Glomerular visceral epithelial cell (primary cell): Measurements from ENCODE around the gene CDH22.
A peak's percentile ranks its signal among the peaks of the same experiment; 100 is the strongest.

ENCODE experiments used
- DNase-seq: peaks from one replicate; pipeline ENCODE4 v3.0.0-alpha.2; 2016; ENCODE audit errors: extremely low spot score

CDH22 gene

DNA sequence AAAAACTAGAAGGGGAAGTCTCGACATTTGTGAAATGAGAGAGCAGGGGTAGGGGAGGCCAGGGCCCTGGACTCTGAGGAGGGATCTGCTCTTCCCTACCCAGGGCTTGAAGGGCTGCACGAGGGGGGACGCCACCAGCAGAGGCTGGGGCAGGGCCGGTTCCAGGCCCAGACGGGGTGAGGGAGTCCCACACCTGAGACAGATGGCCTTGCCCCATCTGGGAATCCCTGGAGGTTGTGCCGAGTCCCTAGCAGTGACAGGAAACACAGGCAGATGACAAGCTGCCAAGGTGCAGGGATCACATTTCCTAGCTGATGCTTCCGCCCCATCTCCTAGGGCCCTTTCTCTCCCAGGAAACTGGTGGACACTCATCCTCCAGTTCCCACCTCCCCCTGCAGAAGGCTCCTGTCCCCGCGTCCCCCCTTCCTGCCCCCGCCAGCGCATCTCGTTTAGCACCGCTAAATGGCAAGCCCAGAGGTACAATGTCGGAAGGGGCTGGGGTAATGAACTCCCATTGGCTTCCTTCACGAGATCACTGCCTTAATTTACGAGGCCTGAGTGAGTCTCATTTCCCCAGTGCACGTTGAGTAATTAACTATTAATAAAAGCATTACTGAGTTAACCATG lies 35.2 kb upstream of the CDH22 start:
- no peak for DNase-seq

DNA sequence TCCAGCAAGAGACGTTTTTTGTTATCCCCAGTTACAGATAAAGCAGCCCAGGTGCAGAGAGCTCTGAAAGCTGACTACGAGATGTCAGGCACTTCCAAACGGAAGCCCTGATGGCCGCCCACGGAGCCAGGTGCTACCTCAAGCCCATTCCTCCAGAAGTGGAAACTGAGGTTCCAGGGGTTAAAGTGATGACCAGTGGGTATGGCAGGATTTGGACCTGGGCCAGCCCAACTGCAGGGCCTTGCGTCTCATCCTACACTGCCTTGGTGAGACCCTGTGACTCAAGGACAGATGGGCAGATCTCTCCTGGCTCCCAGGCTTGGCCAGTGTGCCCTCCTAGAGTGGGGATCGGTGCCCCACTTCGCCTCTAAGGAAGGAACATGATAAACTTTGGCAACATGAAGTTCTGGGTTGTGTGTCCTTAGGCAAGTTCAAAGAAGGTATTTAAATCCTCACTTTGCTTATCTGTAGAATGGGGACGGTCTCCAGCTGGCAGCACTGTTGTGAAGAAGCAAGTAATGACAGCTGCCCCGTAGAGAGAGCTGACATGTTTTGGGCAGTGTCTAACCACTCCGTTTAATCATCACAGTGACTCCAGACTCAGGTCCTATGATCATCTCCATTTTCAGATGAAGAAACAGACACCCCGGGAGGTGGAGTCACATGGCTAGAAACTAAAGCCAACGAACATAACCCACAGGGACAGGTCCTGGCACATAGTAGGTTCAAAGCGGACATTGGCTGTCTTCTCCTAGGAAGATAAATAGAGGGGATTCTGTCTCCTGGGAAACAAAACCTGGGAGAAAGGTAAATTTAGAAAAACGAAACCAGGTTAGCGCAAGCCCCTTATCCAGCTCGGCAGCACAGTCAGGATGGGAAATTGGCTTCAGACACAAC lies 34.4 kb upstream of the CDH22 start:
- no peak for DNase-seq

DNA sequence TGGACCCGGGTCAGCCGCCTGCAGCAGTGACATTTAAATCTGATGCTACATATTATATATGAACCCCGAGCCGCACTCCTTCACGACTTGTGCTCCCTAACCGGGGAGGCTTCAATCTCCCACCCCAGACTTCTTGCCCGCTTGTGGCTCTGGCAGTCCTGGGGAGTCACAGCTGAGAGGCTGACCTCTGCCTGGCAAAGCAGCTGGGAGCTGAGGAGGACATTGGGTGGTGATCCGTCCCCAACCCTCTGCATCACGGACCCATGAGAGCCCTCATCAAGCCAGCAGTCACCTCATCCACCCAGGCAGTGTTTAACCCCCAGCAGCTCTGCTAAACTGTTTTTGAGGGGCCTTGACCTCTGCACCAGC lies 33.7 kb upstream of the CDH22 start:
- DNase-seq, result no peak

DNA sequence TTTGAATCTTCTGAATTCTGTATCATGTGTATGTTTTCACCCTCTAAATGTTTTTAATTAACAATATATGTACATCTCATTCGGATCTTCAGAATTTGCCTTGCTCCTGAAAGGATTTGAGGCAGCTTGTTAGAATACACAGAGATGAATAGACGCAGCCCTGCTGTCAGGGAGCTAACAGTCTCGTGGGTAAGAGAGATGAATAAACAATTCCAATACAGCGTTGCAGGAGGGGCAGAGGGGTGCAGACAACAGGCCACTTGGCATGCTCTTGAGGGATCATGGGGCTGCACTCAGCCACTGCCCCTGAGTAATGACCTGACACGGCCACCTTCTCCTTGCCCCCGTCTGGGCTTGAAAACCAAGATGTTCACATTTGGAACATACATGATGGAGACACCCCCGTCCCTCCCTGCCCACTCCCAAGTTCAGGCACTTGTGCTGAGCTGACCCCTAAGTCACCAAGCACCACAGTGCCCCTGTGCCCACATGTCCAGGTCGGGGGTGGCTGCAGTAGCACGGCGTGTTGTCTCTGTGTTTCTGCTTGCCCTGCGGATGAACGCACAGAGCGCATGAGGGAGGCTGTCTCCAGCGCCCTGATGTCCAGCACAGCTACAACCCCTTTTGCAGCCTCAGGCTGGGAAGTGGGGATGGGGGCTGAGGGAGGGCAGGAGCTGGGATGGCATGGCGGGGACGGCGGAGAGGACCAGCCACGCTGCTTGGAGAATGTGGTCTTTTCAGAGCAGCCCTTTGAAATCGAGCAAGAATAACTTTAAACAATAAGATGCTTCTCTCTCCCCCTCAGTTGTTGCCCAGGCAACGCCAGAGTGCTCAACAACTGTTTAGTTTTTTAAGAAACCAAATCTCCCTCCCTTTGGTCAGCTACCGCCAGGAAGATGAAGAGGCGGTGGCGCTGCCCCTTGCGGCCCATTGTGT lies 33.0 kb upstream of the CDH22 start:
- no peak for DNase-seq

DNA sequence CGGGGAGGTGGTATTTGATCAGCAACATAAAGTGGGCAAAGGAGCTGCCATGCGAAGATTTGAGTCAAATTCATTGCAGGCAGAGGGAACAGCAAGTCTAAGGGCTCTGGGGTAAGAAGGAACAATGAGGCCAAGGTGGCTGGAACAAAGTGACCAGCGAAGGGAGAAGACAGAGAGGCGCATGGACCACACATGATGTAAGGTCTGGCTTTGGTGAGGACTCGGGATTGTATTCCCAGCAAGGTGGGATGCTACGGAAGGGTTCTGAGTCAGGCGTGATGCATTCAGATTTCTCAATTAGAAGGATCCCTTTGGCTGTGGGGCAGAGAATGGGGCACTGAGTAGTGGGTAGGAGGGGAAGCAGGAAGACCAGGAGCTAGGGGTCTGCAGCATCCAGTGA lies 30.7 kb upstream of the CDH22 start:
- DNase-seq, result no peak

DNA sequence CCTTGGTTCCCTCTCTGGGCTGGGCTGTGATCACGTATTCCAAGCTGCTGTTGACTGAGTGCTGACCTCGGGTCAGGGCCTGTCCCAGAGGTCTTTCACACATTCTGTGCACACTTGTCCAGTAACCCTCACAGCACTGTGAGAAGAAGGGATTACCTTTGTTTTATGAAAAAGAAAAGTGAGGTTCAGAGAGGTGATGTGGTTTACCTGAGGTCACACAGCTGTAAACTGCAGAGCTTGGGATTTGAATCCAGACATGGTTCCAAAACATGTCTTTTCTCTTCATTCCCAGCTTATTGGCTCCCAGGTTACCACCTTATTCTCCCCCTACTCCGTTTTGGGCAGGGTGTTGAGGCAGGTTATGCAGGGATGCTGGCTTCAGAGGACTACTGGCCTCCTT lies 28.4 kb upstream of the CDH22 start:
- DNase-seq, result no peak

DNA sequence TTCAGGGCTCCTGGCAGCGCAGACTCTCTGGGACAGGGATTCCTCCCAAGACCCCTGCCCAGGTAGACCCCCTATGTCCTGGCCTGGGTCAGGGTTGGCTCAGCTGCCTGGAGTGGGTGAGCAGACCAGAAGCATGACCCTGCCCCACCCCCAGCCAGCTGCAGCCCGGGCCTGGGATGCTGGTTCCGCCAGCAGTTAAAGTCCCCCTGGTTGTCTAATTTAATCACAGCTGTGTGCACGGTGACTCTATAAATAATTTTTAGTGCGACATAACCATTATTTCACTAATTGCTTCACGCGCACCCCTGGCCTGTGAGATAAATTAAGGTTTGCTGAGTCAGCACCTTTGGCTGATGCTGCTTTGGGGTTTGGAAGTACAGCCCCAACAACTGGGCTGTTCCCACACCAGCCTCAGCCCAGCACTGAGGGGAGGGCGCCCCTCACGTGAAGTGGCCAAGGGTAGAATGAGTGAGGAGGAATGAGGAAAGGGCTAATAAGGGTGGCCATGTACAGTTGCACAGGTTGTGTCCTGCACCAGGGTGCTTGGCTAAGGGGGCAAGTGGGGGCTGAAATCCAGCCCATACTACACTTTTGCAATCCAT lies 26.1 kb upstream of the CDH22 start:
- no peak for DNase-seq

DNA sequence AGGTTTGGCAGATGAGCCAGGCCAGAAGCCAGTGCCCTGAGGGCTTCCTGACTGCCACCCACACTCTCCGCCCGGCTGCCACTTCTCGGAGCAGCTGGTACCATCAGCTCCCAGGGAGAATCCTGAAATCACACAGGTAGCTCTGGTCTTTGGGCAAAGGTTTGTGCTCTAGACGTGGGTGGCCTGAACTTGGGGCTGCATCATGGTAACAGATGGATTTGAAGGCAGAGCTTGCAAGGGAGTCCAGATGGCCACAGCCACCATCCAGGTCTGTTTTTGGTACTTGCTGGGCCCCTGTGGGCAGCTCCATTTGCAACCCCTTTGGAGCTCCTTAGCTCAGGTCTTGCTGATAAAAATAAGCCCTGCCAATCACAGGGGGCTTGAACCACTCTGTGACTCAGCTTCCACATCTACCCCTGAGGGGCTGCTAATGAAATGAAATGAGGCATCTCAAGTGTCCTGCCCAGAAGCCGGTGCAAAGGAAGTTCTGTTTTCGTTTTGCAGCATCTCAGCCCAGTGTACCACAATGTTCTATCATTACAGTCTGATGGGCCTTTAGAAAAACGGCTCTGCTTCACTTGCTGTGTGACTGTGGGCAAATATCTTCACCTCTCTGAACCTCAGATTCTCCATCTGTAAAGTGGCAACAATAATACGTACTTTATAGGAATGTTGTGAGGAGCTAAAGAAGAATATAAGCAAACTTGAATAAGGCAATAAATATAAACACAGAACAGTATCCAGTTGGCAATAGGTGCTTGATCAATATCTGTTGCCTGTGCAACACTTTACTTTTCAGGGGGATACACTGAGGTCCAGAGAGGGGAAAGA lies 25.1 kb upstream of the CDH22 start:
- DNase-seq, result no peak

DNA sequence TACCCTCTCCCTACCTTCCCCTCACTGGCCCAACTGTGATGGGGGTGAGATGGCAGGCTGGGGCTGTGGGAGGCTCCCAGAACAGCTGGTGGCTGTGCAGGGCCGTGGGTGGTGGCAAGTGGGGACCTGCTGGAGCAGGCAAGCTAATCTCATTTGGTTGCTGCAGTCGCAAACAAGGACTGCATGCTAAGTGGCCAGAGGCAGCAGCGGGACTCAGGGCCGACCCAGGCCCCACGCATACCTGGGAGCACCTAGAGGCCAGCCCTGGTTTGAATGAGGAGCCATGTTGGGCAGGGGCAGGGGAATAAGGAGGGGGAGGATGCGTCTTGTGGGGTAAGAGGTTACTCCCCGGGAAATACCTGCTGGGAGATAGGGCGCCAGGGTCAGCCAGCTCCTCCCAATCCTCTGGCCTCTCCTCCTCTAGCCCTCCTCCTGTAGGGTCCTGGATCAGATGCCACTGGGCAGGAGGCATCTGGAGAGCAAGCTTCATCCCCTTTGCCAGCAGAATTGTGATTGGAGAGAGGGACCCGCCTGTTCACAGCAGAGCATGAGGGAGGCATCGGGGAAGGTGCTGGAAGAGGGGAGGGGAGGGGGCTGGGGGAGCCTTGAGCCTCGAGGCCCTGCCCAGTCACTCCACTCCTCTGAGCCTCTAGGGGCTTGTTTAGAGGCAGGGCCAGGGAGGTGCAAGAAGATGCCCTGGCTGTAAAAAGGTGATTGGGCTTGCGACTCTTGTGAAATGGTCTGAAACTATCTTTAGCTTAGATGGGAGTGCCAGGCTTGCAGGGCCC lies 24.3 kb upstream of the CDH22 start:
- DNase-seq, result no peak

DNA sequence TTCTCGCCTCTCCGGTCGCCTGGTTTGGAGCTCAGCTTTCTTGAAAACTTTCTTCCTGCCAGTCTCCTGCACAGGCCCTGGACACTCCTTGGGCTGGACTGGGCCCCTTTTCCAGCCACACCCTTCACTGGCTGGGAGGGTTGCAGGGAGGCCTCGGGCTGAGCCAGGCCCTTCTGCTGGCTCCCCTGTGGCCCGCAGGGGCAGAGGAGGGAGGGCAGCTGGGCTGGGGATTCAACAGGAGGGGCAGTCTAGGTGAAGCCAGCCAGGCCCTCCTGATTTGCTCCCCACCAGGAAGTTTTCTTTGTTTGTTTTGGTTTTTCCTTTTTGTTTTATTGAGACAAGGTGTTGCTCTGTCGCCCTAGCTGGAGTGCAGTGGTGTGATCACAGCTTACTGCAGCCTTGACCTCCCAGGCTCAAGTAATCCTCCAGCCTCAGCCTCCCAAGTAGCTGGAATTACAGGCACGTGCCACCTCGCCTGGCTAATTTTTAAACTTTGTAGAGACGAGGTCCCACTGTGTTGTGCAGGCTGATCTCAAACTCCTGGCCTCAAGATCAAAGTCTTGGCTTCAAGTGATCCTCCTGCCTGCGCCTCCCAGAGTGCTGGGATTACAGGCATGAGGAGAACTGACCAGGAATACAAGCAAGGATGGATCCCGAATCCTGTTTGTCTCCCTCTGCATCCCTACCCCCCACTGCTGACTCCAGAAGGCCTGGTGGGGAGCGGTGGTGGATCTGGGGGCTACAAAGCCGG lies 23.5 kb upstream of the CDH22 start:
- no peak for DNase-seq

DNA sequence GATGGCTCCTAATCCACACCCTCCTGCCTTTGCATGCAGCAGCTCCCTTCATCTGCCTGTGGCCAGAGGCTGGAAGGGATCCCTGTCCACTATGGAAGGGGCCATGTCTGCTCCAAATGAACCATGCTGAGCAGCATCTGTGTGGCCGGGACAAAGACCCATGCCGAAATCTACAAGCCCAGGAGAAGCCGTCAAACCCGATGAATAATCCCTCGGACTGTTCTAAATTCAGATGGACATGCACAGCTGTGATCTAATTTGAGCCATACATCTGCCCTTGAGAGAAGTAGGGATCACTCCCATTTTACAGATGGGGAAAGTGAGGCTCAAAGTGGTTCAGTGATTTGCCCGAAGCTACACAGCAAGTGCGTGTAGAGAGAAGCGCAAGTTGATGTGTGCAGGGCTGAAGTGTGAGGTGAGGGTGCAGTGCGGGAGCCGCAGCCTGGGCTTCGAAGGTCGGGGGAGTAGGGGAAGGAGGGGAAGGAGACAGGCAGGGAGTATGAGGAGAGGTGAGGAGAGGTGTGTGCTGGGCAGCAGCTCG lies 22.6 kb upstream of the CDH22 start:
- no peak for DNase-seq

DNA sequence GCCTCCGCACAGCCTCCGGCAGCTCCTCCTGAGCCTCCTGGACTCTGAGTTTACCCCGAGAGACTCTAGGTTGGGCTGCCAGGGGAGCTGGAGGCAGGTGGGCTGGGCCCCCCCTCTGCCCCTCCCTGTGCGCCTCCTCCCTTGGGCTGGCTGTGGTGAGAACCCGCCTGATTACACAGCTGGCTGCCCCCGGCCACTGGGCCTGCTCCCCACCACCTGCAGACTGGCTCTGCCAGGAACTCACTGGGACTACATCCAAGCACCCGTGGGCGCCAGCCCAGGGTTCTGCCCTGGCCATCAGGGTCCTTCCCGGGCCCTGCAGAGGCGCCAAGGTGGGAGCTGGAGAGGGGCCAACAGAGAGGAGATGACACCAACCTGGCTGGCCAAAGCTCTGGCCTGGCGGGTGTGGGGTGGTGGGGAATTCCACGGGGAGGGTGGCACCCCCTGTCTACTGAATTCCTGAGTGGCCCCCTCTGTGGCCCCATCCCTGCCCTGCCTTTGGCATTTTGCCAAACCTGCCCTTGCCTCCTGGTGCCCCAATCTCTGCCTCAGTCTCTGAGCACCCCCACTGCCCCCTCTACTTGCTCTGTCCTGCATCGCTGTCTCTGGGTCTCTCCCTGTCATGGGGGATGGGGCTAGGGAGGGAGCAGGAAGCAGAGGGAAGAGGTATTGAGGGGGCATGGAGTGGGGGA lies 21.9 kb upstream of the CDH22 start:
- DNase-seq, result peak; percentile 90

DNA sequence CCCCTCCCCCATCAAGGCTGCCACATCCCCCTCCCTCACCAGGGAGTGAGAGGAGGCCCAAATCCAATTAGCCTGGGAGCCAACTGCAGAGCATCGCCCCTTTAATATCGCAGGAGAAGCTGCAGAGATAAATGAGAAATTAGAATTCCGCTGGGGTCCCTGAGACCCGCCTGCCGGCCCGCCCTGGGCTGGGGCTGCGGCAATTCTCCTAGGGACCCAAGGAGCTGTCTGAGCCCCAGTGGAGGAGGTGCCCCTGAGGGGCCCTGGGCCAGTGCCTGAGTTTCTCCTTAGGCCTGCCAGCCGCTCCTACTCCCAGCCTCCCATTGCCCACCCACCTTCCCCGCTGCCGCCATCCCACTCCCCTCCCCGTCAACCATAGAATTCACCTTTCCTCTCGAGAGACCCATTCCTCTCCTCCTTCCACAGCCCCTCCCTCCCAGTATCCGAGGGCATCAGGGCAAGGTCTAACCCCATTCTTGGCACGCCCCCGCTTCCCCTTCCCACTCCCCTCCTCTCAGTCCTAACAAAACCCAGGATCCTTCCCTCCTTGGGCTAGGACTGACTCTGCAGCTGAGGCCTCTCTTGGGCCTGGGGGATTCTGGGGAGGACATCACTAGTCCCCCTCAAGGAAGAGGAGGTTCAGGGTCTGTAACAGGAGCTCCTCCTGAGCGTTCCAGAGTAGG lies 20.0 kb upstream of the CDH22 start:
- no peak for DNase-seq

DNA sequence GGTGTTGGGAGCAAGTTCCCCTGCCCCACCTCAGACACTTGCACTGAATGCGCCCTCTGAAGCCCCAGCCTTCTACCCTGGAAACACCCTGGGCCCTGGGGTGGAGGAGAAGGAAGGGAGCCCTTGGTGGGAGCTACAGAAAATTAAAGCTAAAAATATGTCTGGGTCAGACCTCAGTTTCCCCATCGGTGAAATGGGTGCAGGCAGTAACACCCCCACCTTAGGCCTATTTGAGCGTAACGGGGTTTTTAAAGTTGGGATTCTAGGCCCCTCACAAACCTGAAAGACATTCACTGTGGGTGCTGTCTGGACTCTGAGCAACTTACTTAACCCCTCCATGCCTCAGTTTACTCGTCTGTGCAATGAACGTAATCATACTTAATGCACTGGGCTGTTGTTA lies 19.3 kb upstream of the CDH22 start:
- no peak for DNase-seq

DNA sequence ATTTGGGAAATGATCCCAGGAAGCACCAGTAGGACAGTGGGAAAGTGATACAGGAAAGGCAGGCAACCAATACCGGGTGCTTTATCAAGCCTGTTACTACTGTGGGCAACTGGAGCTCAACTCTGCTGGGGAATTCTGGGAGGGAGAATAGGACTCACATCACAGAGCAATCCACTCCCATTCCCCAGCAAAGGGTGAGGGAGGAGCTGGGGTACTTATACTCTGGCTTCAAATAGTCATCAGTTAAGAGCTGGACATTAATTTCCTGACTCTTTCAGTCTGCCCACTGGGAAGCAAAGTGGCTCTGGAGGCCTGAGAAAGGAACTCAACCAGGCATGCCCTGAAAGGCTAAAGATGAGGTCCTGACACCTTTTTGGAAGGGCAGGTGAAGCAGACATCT lies 17.5 kb upstream of the CDH22 start:
- no peak for DNase-seq

DNA sequence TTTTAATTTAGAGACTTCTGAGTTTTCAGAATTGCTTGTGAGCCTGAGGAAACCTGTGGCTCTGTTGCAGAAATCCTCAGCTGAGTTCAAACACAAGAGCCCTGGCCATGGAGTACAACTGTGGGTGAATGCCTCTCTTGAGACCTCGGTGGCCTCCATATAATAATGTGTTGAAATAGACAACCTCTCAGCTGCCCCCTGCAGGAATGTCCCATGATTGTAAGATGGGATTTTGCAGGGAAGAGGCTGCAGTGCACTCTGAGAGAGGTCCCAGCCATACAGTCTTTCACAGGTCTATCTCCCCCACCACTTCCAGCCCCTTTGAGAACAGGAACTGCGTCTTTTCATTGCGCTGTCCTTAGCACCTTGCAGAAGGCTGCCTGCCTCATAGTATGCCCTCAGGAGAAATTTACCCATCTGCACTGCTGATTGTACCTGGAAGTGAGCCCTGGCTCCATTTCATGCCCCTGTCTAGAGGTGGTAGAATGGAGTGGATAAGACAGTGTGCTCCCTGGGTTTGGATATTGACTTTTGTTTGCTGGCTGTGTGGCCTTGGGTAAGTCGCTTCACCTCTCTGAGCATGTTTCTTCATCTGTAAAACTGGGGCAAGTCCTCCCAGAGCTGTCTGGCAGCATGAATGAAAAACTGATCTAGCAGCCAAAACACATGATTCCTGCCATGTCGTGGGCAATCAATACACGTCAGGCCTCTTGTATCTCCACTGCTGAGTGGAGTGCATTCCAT lies 16.8 kb upstream of the CDH22 start:
- DNase-seq, result peak; percentile 43

DNA sequence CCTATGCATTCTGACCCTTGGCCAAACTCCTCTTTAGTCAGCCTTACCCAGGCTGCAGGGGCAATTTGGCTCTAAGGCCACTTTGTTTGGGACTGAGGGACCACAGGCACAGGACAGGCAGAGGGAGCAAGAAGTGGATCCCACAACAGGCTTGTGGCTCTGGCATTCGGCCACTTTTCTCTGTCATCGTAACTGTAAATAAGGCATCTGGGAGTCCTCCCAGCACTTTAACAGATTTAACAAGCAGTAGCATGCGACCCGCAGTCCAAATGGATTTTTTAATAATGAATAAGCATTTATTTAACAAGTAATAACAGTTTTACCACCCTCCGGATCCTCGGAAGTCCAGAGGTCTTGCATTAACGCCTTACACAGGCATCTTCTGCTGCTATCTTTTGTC lies 16.1 kb upstream of the CDH22 start:
- DNase-seq, result no peak
